GM20000 (cell line): ENCODE data around the gene HEXIM1.
"Not testable (repeated sequence)": the region's sequence is repeated elsewhere in the genome, so short reads cannot be mapped to it uniquely, and the experiment has no call there.

Experiments used
- DNase-seq: peaks from one replicate; pipeline ENCODE4 v3.0.0; 2012; ENCODE audit warnings: low spot score
- TF ChIP-seq, protein P1 (sequence below): IDR thresholded peaks from 2 replicates; pipeline ENCODE4 v1.5.1; 2012; ENCODE audit warnings: mild to moderate bottlenecking, control low read depth; ENCODE audit errors: extremely low read depth, missing control alignments

Gene HEXIM1

DNA sequence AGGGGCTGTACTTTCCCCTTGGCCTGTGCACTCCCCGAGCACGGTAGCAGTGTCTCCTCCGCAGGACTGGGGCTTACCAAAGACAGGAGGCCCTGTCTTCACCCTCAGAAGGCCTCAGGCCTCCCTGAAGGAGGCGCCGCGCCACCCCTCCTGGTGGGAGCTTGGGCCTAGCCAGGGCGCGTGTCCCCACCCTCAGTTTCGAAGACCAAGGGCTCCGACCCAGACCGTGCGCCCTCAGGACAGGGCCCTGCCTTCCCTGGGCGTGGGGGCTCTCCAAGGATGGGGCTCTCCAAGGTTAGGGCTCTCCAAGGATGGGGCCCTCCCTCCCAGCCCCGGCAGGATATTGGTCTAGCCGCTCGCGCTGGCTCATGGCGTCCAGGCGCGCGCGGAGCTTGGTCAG, 27.7 kb upstream of the HEXIM1 start:
- no peak for DNase-seq
- TF ChIP-seq, protein P1, sequence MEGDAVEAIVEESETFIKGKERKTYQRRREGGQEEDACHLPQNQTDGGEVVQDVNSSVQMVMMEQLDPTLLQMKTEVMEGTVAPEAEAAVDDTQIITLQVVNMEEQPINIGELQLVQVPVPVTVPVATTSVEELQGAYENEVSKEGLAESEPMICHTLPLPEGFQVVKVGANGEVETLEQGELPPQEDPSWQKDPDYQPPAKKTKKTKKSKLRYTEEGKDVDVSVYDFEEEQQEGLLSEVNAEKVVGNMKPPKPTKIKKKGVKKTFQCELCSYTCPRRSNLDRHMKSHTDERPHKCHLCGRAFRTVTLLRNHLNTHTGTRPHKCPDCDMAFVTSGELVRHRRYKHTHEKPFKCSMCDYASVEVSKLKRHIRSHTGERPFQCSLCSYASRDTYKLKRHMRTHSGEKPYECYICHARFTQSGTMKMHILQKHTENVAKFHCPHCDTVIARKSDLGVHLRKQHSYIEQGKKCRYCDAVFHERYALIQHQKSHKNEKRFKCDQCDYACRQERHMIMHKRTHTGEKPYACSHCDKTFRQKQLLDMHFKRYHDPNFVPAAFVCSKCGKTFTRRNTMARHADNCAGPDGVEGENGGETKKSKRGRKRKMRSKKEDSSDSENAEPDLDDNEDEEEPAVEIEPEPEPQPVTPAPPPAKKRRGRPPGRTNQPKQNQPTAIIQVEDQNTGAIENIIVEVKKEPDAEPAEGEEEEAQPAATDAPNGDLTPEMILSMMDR = no peak

DNA sequence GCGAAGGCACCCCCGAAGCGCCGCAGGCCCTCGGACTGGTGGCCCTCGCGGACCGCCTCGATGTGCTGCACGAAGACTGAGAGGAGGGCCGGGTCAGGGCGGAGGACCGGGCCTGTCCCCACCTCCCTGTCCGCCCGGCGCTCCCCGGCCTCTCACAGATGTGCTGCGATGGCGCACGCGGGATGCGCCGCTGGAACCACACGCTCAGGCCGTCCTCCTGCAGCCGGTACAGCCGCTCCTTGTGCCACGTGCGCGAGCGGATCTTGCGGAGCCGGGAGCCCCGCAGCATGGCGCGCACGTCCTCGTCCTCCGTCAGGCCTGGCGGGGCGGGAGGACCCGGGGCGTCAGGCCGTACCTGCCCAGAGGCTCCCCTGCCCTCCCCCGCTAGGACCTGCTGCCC, 27.2 kb upstream of the HEXIM1 start:
- DNase-seq = no peak
- TF ChIP-seq, protein P1 = no peak

DNA sequence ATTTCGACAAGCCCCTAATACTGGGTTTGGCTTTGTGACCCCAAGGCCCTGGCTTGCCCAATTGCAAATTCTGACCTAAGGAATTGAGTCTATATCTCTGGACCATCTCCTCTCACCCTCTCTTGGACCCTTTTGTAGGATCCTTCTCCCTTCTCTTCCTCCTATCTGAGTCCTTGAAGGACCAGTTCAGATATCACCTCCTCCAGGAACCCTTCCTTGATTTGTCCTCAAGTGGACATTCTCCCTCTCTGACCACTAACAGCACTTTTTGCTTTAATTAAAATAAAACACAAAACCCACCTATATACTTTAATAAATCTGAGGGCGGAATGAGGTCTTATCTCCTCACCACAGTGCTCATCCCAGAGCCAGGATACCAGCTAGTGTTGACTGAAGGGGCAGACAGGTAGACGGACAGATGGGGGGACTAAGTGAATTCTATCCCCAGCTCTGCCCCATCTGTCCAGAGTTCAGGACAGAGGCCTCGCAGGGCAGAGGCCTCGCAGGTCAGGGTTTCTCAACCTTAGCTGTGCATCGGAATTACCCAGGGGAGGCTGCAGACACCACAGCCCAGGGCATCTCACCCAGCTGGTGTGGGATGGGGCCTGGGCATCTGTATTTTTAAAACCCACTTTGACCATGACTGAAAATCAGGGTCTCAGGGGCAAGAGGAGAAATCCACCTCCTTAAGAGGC, 25.1 kb upstream of the HEXIM1 start:
- TF ChIP-seq, protein P1 = no peak
- no peak for DNase-seq

DNA sequence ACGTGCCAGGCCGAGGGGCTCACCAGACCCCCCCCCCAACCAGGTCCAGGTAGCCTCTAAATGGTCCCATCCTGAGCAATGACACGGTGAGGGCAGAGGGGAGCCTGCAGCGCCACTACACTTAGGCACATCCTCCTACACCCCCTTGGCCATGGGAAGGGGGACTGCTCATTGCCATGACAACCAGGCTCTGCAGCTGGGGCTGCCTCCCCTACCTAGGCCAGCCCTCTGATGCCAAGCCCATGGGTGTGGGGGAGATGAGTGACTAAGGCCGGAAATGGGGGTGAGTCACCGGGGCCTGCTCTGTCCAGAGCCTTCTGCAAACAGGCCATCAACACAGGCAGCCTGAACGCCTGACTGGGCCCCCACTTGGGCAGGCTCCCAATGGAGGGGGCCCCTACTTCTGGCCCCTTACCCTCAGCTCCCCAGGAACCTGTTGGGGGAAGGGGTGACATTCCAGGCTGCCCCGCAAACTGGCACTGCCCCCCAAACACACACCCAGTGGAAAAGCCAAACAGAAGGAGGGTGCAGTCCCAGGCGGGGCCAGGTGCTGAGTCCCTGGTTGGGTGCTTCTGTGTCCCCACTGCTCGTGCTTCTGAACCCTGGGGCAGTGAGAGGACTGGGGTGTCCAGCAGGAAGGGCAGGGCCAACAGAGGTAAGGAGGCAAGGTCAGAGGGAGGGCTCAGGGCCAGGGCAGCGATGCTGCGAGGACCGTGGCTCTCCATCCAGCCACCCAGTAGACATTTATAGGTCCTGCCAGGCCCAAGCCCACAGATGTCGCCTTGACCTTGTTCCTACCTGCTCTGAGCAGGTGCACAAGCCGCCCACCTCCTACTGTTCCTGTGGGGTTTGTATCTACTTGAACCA, 24.1 kb upstream of the HEXIM1 start:
- DNase-seq = no peak
- TF ChIP-seq, protein P1 = no peak

DNA sequence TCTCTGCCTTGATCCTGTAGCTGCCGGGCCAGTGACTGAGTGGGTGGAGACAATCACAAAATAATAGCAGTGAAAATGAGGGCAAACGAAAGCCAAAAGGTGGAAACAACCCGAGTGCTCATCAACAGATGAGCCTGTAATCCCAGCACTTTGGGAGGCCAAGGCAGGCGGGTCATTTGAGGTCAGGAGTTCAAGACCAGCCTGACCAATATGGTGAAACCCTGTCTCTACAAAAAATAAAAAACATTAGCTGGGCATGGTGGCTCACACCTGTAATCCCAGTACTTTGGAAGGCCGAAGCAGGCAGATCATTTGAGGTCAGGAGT, 23.5 kb upstream of the HEXIM1 start:
- not testable (repeated sequence) for DNase-seq

DNA sequence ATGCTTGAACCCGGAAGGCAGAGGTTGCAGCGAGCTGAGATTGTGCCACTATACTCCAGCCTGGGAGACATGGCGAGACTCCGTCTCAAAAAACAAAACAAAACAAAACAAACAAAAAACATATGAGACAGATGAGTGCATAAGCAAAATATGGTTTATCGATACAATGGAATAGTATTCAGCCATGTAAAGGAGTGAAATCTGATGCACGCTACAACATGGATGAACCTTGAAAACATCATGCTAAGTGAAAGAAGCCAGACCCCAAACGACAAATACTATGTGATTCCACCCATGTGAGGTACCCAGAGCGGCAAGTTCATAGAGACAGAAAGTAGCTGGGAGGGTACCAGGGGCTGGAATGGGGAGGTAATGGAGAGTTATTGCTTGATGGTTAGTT, 22.8 kb upstream of the HEXIM1 start:
- no peak for DNase-seq
- TF ChIP-seq, protein P1 = no peak

DNA sequence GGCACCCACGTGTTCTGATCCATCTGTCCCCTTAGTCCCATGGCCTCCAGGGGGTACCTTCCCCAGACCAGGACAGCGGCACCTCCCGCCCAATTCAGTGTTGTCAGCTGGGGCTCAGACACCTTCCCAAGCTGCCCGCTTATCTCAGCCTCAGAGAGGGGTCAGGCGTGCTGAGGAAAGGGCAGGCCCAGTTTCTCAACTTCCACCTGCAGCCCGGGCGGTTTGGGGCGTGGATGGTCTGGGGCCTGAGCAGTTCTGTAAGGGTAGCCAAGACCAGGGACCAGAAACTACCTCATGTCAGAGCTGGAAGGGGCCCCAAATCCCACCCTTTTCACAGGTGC, 21.1 kb upstream of the HEXIM1 start:
- no peak for DNase-seq
- TF ChIP-seq, protein P1 = no peak
